HL-60 (cell line): ENCODE data around the gene XRCC3.

ENCODE experiments used
- DNase-seq, 2 experiments: peaks; one replicate each; pipeline ENCODE4 v3.0.0-alpha.2; 2010 to 2020; ENCODE audit warnings: low read depth in 1 of 2, low spot score in 1 of 2
- H3K27ac ChIP-seq: fragments of 250-450 bp; sonication (Bioruptor Pico); replicated peaks from 2 replicates; pipeline ENCODE4 v1.5.1; 2020; ENCODE audit warnings: mild to moderate bottlenecking, moderate library complexity
- H3K27me3 ChIP-seq: fragments of 250-450 bp; sonication (Bioruptor Pico); 2 replicates; pipeline ENCODE4 v1.5.1; 2021; ENCODE audit warnings: mild to moderate bottlenecking, moderate library complexity; ENCODE audit not compliant: insufficient read depth, poor library complexity, severe bottlenecking
- H3K4me3 ChIP-seq: replicated peaks from 2 replicates; pipeline ENCODE4 v1.5.1; 2011; ENCODE audit warnings: mild to moderate bottlenecking, control low read depth, low read length; ENCODE audit not compliant: insufficient read depth
- GABPA ChIP-seq: IDR thresholded peaks from 2 replicates; pipeline ENCODE4 v1.6.1; 2012; ENCODE audit warnings: low read depth
- POLR2AphosphoS5 ChIP-seq: IDR thresholded peaks from 2 replicates; pipeline ENCODE4 v1.6.1; 2012; ENCODE audit warnings: low read depth
- SPI1 ChIP-seq: IDR thresholded peaks from 2 replicates; pipeline ENCODE4 v1.6.1; 2012; ENCODE audit warnings: low read depth, mild to moderate bottlenecking, borderline replicate concordance
- TF ChIP-seq, protein P1 (sequence below): IDR thresholded peaks from 2 replicates; pipeline ENCODE4 v1.6.1; 2012; ENCODE audit warnings: low read depth; ENCODE audit not compliant: insufficient replicate concordance
- TF ChIP-seq, protein P2 (sequence below): IDR thresholded peaks from one replicate; pipeline ENCODE4 v1.5.1; 2011; ENCODE audit warnings: low read length, control low read depth, inconsistent platforms; ENCODE audit not compliant: insufficient read depth

XRCC3 gene

DNA sequence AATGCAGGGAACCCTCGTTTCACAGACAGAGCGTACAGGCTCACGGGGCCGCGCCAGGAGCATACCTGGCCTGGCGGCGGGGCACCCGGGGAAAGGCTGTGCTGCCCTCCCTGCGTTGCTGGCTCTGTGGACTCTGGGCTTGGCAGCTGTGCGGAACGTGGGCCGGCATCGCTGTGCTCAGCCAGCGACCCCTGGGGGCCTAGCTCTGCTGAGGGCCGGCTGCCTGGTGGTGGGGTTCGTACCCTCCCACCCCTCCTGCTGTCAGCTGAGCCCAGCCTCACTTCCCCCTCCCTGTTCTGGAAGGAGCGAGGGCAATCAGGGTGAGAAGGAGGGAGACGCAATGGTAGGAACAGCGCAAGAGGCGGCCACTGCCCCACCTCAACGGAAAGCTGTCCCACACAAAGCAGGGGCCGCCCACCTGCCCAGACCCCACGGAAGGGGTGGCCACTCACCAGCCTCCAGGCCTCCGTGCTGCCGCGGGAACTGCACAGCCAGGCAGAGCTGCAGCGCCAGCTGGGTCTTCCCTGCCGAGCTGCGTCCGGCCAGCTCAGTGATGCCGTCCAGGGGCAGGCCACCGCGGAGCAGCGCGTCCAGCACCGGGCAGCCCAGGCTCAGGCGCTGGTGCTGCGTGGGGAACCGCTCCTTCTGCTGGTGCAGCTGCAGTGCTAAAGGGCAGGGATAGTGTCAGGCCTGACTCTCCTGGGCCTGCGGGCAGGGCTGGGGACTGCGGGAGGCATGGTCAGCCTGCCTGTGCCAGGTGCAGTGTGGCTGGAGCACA lies 8.5 kb downstream of the XRCC3 start:
- Histone ChIP-seq H3K4me3 (no peak overlapping the region), H3K27me3 (no peaks in the 10 kb centered on the region), H3K27ac (no peak overlapping the region)
- TF ChIP-seq POLR2AphosphoS5 (0 out of 2 replicates have a peak, but pooled peaks have one; percentile 20), GABPA (no peak)
- no peak for DNase-seq

DNA sequence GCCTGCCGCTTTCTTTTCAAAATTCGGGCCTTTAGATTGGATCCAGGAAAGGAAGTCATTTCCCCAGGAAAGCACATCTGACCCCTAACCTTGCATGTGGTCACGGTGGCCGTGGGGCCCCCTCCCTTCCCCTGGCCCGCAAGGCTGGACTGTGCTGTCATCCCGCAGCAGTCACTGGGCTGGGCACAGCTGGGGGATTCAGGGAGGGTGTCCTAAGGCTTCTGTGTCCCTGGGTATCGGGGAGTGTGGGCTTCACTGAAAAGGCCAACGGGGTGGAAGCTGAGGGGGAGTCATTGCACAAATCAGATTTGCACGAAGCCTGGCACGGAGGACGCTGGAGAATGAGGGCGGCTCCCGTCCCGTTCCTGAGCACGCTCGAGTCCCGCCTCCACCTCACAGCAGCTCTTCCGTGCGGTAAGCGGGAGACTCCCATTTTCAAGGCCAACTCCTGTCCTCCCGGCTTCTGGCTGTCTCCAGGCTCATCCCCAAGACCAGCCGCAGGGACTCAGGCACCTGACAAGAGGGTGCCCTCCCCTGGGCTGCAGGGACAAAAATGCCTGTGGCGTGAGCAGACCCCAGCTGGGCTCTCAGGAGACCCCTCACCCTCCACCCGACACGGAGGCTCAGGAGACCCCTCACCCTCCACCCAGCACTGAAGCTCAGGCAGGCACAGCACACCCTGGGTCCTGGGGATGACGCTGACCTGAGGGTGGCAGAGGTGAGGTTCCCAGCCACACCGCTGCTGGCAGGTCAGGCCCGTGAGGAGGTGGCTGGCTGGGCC lies 9.6 kb downstream of the XRCC3 start:
- TF ChIP-seq, protein P1, sequence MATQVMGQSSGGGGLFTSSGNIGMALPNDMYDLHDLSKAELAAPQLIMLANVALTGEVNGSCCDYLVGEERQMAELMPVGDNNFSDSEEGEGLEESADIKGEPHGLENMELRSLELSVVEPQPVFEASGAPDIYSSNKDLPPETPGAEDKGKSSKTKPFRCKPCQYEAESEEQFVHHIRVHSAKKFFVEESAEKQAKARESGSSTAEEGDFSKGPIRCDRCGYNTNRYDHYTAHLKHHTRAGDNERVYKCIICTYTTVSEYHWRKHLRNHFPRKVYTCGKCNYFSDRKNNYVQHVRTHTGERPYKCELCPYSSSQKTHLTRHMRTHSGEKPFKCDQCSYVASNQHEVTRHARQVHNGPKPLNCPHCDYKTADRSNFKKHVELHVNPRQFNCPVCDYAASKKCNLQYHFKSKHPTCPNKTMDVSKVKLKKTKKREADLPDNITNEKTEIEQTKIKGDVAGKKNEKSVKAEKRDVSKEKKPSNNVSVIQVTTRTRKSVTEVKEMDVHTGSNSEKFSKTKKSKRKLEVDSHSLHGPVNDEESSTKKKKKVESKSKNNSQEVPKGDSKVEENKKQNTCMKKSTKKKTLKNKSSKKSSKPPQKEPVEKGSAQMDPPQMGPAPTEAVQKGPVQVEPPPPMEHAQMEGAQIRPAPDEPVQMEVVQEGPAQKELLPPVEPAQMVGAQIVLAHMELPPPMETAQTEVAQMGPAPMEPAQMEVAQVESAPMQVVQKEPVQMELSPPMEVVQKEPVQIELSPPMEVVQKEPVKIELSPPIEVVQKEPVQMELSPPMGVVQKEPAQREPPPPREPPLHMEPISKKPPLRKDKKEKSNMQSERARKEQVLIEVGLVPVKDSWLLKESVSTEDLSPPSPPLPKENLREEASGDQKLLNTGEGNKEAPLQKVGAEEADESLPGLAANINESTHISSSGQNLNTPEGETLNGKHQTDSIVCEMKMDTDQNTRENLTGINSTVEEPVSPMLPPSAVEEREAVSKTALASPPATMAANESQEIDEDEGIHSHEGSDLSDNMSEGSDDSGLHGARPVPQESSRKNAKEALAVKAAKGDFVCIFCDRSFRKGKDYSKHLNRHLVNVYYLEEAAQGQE: no peak
- TF ChIP-seq POLR2AphosphoS5 (no peak), GABPA (no peak)
- Histone ChIP-seq H3K4me3 (no peak overlapping the region), H3K27ac (no peak overlapping the region), H3K27me3 (no peaks in the 10 kb centered on the region)
- no peak for DNase-seq

DNA sequence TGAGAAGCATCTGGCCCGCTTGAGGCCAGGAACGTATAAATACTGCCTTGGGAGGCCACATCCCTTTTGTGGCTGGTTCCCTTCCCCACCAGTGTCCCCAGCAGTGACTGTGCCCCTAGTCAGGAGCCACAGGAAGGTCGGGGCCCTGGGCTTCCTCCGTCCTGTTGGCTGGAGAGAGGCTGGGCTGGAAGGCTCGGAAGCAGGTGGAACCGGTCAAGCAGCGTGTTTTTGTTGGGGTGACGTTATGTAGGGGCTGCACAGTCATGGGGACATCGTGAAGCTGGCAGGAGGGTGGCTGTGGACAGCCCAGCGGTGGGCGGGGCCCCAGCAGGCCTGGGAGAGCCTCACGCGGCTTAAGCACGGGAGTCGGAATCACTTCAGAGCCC lies 10.1 kb downstream of the XRCC3 start:
- no peak for DNase-seq
- no peak overlapping the region for H3K27ac ChIP-seq
- H3K27me3 ChIP-seq: no peaks in the 10 kb centered on the region
- TF ChIP-seq, protein P1: no peak
- no peak for TF ChIP-seq GABPA
- TF ChIP-seq POLR2AphosphoS5: no peak
- no peak for TF ChIP-seq SPI1
- TF ChIP-seq, protein P2, sequence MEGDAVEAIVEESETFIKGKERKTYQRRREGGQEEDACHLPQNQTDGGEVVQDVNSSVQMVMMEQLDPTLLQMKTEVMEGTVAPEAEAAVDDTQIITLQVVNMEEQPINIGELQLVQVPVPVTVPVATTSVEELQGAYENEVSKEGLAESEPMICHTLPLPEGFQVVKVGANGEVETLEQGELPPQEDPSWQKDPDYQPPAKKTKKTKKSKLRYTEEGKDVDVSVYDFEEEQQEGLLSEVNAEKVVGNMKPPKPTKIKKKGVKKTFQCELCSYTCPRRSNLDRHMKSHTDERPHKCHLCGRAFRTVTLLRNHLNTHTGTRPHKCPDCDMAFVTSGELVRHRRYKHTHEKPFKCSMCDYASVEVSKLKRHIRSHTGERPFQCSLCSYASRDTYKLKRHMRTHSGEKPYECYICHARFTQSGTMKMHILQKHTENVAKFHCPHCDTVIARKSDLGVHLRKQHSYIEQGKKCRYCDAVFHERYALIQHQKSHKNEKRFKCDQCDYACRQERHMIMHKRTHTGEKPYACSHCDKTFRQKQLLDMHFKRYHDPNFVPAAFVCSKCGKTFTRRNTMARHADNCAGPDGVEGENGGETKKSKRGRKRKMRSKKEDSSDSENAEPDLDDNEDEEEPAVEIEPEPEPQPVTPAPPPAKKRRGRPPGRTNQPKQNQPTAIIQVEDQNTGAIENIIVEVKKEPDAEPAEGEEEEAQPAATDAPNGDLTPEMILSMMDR: no peak
- H3K4me3 ChIP-seq: no peak overlapping the region

DNA sequence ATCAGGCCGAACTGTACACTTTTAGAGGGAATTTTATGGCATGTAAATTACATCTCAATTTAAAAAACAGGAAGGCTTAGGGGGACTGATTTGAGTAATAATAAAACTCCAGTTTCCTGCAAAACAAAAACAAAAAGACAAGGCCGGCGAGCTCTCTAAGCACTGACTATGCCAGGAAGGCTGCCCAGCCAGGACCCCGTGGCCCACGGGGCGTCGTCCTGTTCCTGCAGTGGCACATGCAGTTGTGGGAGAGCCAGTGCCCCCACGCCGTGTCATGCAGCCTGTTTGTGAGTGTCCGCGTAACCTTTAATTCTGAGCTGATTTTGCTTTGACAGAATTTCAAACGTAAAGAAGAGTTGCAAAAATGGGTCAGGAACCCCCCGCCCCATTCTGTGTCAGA lies 10.5 kb downstream of the XRCC3 start:
- DNase-seq: no peak
- Histone ChIP-seq H3K27ac (no peak overlapping the region), H3K4me3 (no peak overlapping the region), H3K27me3 (no peaks in the 10 kb centered on the region)
- TF ChIP-seq, protein P2: no peak
- TF ChIP-seq POLR2AphosphoS5: no peak
- no peak for TF ChIP-seq SPI1
- no peak for TF ChIP-seq GABPA
- TF ChIP-seq, protein P1: no peak
